DMS79 treated with DMSO at 0.1 percent for 48 hours (cell line): ENCODE results near the gene LBH.
A peak's percentile ranks its signal among the peaks of the same experiment; 100 is the strongest.

ENCODE experiments used
- DNase-seq: peaks from one replicate; lab custom pipeline; 2025; lab: John Stamatoyannopoulos, UW

Gene LBH

GRCh38 chr2:30231212-30231995, at the start of gene LBH:
TSS of gene LBH (plus strand) at chr2:30231534. CDS start at chr2:30231739, 205 bp downstream.
- DNase-seq, result peak; percentile 81

GRCh38 chr2:30184035-30184434, 47.3 kb upstream of the LBH start:
- DNase-seq, result no peak

GRCh38 chr2:30185178-30185577, 46.2 kb upstream of the LBH start:
- DNase-seq, result no peak

- DNase-seq, result no peak
These were observed 43.0 kb upstream of the LBH start for GRCh38 chr2:30188292-30188691.

GRCh38 chr2:30190637-30191036, 40.7 kb upstream of the LBH start:
- no peak for DNase-seq

- DNase-seq, result no peak
These were observed 40.2 kb upstream of the LBH start for GRCh38 chr2:30191107-30191506.

- no peak for DNase-seq
These were observed 39.5 kb upstream of the LBH start for GRCh38 chr2:30191819-30192271.

GRCh38 chr2:30192314-30192713, 39.0 kb upstream of the LBH start:
- no peak for DNase-seq

GRCh38 chr2:30193104-30193681, 38.1 kb upstream of the LBH start:
- no peak for DNase-seq

- no peak for DNase-seq
These were observed 36.9 kb upstream of the LBH start for GRCh38 chr2:30194421-30194820.

- DNase-seq, result no peak
These were observed 36.3 kb upstream of the LBH start for GRCh38 chr2:30195016-30195415.

GRCh38 chr2:30197570-30198192, 33.7 kb upstream of the LBH start:
- DNase-seq, result no peak

- DNase-seq, result no peak
These were observed 29.3 kb upstream of the LBH start for GRCh38 chr2:30201990-30202389.

- no peak for DNase-seq
These were observed 28.2 kb upstream of the LBH start for GRCh38 chr2:30203156-30203555.

- peak; percentile 60 for DNase-seq
These were observed 27.1 kb upstream of the LBH start for GRCh38 chr2:30204281-30204680.

GRCh38 chr2:30205456-30205855, 25.9 kb upstream of the LBH start:
- DNase-seq, result no peak

GRCh38 chr2:30206461-30207430, 24.6 kb upstream of the LBH start:
- peak; percentile 10 for DNase-seq

- DNase-seq, result peak; percentile 75
These were observed 22.9 kb upstream of the LBH start for GRCh38 chr2:30208453-30208852.

GRCh38 chr2:30209227-30209626, 22.1 kb upstream of the LBH start:
- DNase-seq, result no peak

GRCh38 chr2:30213326-30213725, 18.0 kb upstream of the LBH start:
- DNase-seq, result no peak

- no peak for DNase-seq
These were observed 17.3 kb upstream of the LBH start for GRCh38 chr2:30213907-30214463.

- DNase-seq, result no peak
These were observed 15.2 kb upstream of the LBH start for GRCh38 chr2:30216157-30216556.
